OCI-LY3 (cell line): Measurements from ENCODE around the gene BLCAP.

ENCODE experiments used
- EZH2phosphoT487 ChIP-seq: fragments of 200-600 bp; shearing (Covaris generic); IDR thresholded peaks from 2 replicates; pipeline ENCODE4 v1.6.1; 2018; ENCODE audit warnings: antibody characterized with exemption, mixed run types, low read depth
- TF ChIP-seq, protein P1 (sequence below): fragments of 200-600, 300-600 bp; sonication (generic); IDR thresholded peaks from 2 replicates; pipeline ENCODE4 v1.5.1; 2014; ENCODE audit warnings: antibody characterized with exemption, low read length, low read depth

DNA sequence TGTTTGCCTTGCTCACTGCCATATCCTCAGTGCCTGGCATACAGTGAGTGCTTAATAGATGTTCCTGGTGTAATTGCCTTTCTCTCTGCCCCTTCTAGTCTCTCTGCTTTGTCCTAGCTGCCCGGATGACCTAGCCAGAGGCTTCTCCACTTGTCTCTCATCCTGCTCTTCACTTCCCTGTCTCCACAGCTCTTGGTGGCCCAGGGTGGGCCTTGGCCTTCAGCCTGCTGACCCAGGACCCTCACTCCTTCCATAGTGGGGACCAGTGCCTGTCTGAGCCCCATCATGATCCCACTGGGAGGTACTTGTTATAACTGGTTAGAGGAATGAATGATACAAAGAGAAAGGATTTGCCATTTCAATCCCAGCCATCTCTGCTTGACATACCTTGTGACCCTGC, 49.2 kb upstream of the BLCAP start:
- TF ChIP-seq, protein P1, sequence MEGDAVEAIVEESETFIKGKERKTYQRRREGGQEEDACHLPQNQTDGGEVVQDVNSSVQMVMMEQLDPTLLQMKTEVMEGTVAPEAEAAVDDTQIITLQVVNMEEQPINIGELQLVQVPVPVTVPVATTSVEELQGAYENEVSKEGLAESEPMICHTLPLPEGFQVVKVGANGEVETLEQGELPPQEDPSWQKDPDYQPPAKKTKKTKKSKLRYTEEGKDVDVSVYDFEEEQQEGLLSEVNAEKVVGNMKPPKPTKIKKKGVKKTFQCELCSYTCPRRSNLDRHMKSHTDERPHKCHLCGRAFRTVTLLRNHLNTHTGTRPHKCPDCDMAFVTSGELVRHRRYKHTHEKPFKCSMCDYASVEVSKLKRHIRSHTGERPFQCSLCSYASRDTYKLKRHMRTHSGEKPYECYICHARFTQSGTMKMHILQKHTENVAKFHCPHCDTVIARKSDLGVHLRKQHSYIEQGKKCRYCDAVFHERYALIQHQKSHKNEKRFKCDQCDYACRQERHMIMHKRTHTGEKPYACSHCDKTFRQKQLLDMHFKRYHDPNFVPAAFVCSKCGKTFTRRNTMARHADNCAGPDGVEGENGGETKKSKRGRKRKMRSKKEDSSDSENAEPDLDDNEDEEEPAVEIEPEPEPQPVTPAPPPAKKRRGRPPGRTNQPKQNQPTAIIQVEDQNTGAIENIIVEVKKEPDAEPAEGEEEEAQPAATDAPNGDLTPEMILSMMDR = no peak
- TF ChIP-seq EZH2phosphoT487 = no peak
